Measurements from ENCODE around the gene ZNF611.

DNA sequence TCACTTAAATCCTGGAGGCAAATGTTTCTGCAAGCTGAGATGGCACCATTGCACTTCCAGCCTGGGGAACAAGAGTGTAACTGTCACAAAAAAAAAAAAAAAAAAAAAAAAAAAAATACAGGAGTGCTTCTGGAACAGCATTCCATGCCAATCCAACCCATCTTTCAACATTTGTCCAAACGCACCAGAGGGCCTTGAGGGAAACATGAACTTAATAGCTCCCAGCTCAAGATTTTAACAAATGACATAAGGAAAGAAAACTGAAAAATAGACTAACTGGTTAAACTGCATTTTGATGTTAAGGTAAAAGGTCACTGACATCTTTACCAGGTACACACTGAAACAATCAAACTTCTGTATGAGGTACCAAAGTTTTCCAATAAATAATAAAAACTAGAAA lies 49.0 kb downstream of the ZNF611 start:
- TF ChIP-seq, protein P1, sequence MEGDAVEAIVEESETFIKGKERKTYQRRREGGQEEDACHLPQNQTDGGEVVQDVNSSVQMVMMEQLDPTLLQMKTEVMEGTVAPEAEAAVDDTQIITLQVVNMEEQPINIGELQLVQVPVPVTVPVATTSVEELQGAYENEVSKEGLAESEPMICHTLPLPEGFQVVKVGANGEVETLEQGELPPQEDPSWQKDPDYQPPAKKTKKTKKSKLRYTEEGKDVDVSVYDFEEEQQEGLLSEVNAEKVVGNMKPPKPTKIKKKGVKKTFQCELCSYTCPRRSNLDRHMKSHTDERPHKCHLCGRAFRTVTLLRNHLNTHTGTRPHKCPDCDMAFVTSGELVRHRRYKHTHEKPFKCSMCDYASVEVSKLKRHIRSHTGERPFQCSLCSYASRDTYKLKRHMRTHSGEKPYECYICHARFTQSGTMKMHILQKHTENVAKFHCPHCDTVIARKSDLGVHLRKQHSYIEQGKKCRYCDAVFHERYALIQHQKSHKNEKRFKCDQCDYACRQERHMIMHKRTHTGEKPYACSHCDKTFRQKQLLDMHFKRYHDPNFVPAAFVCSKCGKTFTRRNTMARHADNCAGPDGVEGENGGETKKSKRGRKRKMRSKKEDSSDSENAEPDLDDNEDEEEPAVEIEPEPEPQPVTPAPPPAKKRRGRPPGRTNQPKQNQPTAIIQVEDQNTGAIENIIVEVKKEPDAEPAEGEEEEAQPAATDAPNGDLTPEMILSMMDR (IDR thresholded peaks at IDR 0.05; ENCODE audit: low read depth, low read length, poor library complexity, severe bottlenecking) = no peak
- no peak for TF ChIP-seq EZH2phosphoT487 (IDR thresholded peaks at IDR 0.05; ENCODE audit: borderline replicate concordance, low read length)

Measured in DOHH2 (cell line).